Activated CD4-positive, alpha-beta memory T cell treated with anti-CD3 and anti-CD28 coated beads for 36 hours (primary cell): ENCODE measurements around the gene ARID1B. TPM values are rescaled to one million over a fixed set of nuclear protein-coding genes. Genes with fewer than 3 reads are reported as not detected.

Source experiments
- CTCF ChIA-PET: fragments of 350-600 bp; sonication (Branson Sonifier 250); formaldehyde crosslinking; loops from one replicate; lab custom pipeline; 2021; ENCODE audit warnings: antibody characterized with exemption, inconsistent platforms; lab: Charles Lee
- POLR2A ChIA-PET: fragments of 350-600 bp; sonication (Branson Sonifier 250); formaldehyde crosslinking; loops from one replicate; lab custom pipeline; 2021; ENCODE audit warnings: antibody characterized with exemption; lab: Charles Lee
- DNase-seq: peaks from one replicate; pipeline ENCODE4 v3.0.0-alpha.2; 2020
- H3K27ac Mint-ChIP-seq: one replicate; pipeline ENCODE4 v1.8.0; 2021; ENCODE audit warnings: mixed read lengths
- H3K27me3 Mint-ChIP-seq: one replicate; pipeline ENCODE4 v1.8.0; 2021; ENCODE audit warnings: mixed read lengths
- H3K36me3 Mint-ChIP-seq: one replicate; pipeline ENCODE4 v1.8.0; 2021; ENCODE audit warnings: mixed read lengths
- H3K4me1 Mint-ChIP-seq: one replicate; pipeline ENCODE4 v1.8.0; 2021; ENCODE audit warnings: low read depth, mixed read lengths
- H3K4me3 Mint-ChIP-seq: one replicate; pipeline ENCODE4 v1.8.0; 2021; ENCODE audit warnings: mild to moderate bottlenecking, mixed read lengths
- H3K9me3 Mint-ChIP-seq: one replicate; pipeline ENCODE4 v1.8.0; 2021; ENCODE audit warnings: mixed read lengths
- intact Hi-C: fragments of 100-400 bp; cut with micrococcal nuclease; formaldehyde crosslinking; loops from one replicate; pipeline ENCODE4 v1.15.1; 2023
- total RNA-seq, 2 experiments: library from RNA; stranded (reverse); gene quantifications; one replicate each; pipeline ENCODE4 v1.2.3, GENCODE V29; 2021

Gene ARID1B
- total RNA-seq, 2 experiments from 2014 or later: 39.0 to 41.5 TPM

GRCh38 chr6:156924246-156924645 lies 147.1 kb downstream of the ARID1B start:
- Mint-ChIP-seq H3K27me3 (no peaks in the 10 kb centered on the region), H3K4me1 (peaks cover 44% of the 10 kb centered on the region), H3K4me3 (no peak overlapping the region), H3K27ac (no peak overlapping the region), H3K36me3 (no peaks in the 10 kb centered on the region), H3K9me3 (no peaks in the 10 kb centered on the region)
- ChIA-PET POLR2A (no interaction called here), CTCF (no interaction called here)
- intact Hi-C loops: no loop called here
- no peak for DNase-seq

DNA sequence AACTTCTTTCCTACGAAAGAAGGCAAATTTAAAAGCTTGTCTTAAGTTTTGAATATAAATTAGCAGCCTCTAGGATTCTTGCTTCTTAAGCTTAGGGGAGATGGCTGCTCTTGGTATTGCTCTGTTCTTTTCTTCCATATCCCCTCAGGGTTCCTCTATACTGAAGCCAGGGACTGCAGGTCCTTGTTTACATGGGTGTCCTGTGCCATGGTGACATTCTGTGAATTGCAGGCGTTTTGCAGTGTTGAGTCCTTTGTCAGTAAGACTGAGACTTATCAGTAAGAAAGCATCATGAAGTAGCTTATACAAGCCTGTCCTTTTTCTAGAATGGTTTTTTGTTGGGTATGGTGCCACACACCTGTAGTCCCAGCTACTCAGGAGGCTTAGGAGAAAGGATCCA lies 147.8 kb downstream of the ARID1B start:
- H3K27me3 Mint-ChIP-seq: no peaks in the 10 kb centered on the region
- ChIA-PET POLR2A (no interaction called here), CTCF (no interaction called here)
- peaks cover 42% of the 10 kb centered on the region for H3K4me1 Mint-ChIP-seq
- DNase-seq: no peak
- H3K9me3 Mint-ChIP-seq: no peaks in the 10 kb centered on the region
- no peaks in the 10 kb centered on the region for H3K36me3 Mint-ChIP-seq
- H3K4me3 Mint-ChIP-seq: no peak overlapping the region
- intact Hi-C loops: no loop called here
- no peak overlapping the region for H3K27ac Mint-ChIP-seq

- DNase-seq: no peak
- H3K27ac Mint-ChIP-seq: no peak overlapping the region
- intact Hi-C loops: no loop called here
- H3K27me3 Mint-ChIP-seq: no peaks in the 10 kb centered on the region
- H3K4me1 Mint-ChIP-seq: peaks cover 43% of the 10 kb centered on the region
- POLR2A ChIA-PET: no interaction called here
- no peaks in the 10 kb centered on the region for H3K9me3 Mint-ChIP-seq
- no peak overlapping the region for H3K4me3 Mint-ChIP-seq
- CTCF ChIA-PET: no interaction called here
- H3K36me3 Mint-ChIP-seq: peaks cover 3% of the 10 kb centered on the region
Measured at GRCh38 chr6:156925718-156926607, 148.8 kb downstream of the ARID1B start.

DNA sequence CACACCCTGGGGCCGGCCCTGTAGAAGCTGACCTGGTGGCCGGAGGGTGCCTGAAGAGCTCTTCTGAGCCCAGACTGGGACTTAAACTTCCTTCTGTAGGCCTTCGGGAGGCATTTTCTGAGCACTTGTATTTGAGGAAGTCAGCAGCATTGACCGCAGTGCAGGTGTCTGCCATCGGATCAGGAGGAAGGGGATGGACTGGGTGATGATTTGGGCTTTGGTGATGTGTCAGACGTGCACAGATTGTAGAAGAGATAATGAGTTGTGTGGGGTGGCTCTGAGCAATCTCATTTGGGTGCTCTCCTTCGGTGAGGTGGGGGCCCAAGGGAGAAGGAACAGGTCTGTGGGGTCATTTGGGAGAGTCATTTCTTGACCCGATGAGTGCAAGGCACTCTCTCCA lies 150.9 kb downstream of the ARID1B start:
- H3K4me1 Mint-ChIP-seq: peaks cover 59% of the 10 kb centered on the region
- ChIA-PET CTCF (no interaction called here), POLR2A (interaction anchor here (0.6 to 0.7 kb wide), 2 partner anchors 62 to 104 kb away, joined by 3 read pairs; no protein-coding TSS in a partner anchor)
- no peak overlapping the region for H3K27ac Mint-ChIP-seq
- H3K9me3 Mint-ChIP-seq: no peaks in the 10 kb centered on the region
- DNase-seq: no peak
- H3K36me3 Mint-ChIP-seq: peaks cover 3% of the 10 kb centered on the region
- H3K27me3 Mint-ChIP-seq: no peaks in the 10 kb centered on the region
- H3K4me3 Mint-ChIP-seq: no peak overlapping the region
- intact Hi-C loops: no loop called here

DNA sequence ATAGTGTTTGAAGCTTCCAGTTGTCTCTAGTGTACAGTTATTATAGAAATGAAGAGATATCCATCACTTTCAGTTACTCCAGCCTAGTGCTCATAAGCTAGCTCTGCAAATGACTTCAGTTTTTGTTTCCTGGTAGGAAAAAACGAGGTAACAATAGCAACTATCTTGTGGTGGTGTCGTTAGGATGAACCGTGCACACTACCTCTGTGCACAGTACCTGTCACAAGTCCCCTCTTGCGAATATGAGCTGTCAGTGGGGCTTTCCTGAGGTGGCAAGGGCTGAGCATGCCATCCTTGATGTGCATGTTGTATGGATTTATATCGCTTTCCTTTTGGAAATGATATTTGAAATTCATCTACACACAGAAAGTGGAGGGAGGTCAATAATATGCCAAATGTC lies 151.8 kb downstream of the ARID1B start:
- peak; percentile 45 for DNase-seq
- intact Hi-C loops: no loop called here
- Mint-ChIP-seq H3K36me3 (peaks cover 3% of the 10 kb centered on the region), H3K27ac (no peak overlapping the region), H3K27me3 (no peaks in the 10 kb centered on the region), H3K9me3 (no peaks in the 10 kb centered on the region), H3K4me3 (no peak overlapping the region), H3K4me1 (peaks cover 65% of the 10 kb centered on the region)
- POLR2A ChIA-PET: interaction anchor here (0.7 kb wide), 1 partner anchor 63 kb away, joined by 3 read pairs; no protein-coding TSS in a partner anchor
- CTCF ChIA-PET: no interaction called here

DNA sequence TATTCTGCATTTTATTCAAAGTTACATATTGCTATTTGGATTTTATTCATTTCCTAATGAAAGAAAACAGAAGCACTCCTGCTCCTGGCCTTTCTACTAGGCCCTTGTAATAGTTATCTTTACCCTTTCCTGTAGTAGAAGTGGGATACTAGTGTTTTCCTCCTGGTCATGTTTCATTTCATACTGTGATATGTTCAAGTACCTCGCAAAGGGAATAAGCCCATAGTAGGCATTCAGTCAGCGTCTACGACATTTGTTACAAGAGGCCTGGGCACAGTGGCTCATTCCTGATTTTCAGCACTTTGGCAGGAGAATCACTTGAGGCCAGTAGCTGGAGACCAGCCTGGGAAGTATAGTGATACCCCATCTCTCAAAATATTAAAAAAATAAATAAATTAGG lies 154.1 kb downstream of the ARID1B start:
- H3K27ac Mint-ChIP-seq: no peak overlapping the region
- H3K27me3 Mint-ChIP-seq: no peaks in the 10 kb centered on the region
- peaks cover 10% of the 10 kb centered on the region for H3K36me3 Mint-ChIP-seq
- intact Hi-C loops: no loop called here
- no peak overlapping the region for H3K4me3 Mint-ChIP-seq
- DNase-seq: no peak
- H3K9me3 Mint-ChIP-seq: no peaks in the 10 kb centered on the region
- peaks cover 57% of the 10 kb centered on the region for H3K4me1 Mint-ChIP-seq
- POLR2A ChIA-PET: no interaction called here
- CTCF ChIA-PET: interaction anchor here (0.6 kb wide), 1 partner anchor 363 kb away, joined by 3 read pairs; no protein-coding TSS in a partner anchor

DNA sequence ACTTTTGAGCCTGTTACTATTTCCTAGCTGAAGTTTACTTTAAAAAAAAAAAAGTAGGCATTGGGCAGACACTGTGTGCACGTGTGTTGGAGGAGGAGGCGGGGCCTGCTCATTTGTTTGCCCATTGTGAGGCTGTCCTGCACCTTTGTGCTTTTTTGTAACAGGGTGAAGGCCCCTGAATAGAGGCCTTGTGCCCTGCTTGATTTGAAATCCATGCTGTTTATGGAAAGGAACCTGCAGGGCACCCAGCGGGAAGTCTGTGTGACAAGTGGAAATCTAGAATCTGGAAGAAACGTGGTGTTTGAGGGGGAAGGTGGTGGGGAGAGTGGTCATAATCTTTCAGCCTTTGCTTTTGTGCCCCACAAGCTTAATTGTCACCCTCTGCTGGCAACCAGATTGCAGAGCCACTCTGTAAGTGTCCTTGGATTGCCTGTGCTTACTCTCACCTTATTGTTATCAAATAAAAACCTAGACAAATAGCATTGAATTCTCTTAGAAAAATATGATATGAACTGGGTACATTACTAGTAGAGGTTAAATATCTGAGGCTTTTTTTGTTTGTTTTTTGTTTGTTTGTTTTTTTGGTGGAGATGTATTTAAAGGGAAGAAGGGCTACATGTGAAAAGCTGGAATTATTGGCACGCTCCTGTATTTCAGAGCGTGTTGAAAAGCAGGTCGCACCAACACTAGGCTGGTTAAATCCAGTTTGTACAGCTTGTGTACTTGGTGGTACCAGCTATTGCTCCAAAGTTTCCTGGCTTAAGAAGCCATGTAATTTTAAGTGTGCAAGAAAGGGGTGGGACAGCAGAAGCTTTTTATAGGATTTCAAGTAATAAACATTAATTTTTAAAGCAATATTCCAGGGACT lies 156.3 kb downstream of the ARID1B start:
- Mint-ChIP-seq H3K9me3 (no peaks in the 10 kb centered on the region), H3K36me3 (peaks cover 12% of the 10 kb centered on the region), H3K4me3 (no peak overlapping the region), H3K27me3 (no peaks in the 10 kb centered on the region), H3K4me1 (peaks cover 60% of the 10 kb centered on the region), H3K27ac (no peak overlapping the region)
- intact Hi-C loops: loop anchor here (2.0 kb wide), 1 partner anchor 153 kb away; no protein-coding TSS in a partner anchor
- DNase-seq: no peak
- ChIA-PET POLR2A (no interaction called here), CTCF (interaction anchor here (0.6 to 1.1 kb wide), 2 partner anchors 27 to 146 kb away, joined by 3 read pairs; no protein-coding TSS in a partner anchor)

- H3K36me3 Mint-ChIP-seq: peaks cover 12% of the 10 kb centered on the region
- H3K9me3 Mint-ChIP-seq: no peaks in the 10 kb centered on the region
- peaks cover 58% of the 10 kb centered on the region for H3K4me1 Mint-ChIP-seq
- CTCF ChIA-PET: interaction anchor here (0.6 kb wide), 1 partner anchor 122 kb away, joined by 3 read pairs; no protein-coding TSS in a partner anchor
- no peak for DNase-seq
- intact Hi-C loops: no loop called here
- H3K27me3 Mint-ChIP-seq: no peaks in the 10 kb centered on the region
- H3K27ac Mint-ChIP-seq: no peak overlapping the region
- no peak overlapping the region for H3K4me3 Mint-ChIP-seq
- POLR2A ChIA-PET: no interaction called here
Measured at GRCh38 chr6:156934069-156934460, 156.9 kb downstream of the ARID1B start.

DNA sequence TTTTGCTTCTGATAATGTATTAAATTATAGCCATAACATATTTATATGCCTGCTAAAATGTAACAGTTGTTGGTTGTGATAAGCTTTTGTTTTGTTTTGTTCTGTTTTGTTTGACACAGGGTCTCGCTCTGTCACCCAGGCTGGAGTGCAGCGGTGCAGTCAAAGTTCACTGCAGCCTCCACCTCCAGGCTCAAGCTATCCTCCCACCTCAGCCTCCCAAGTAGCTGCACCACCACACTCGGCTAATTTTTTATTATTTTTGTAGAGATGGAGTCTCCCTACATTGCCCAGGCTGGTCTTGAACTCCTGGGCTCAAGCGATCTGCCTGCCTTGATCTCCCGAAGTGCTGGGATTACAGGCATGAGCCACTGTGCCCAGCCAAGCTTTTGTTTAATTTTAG lies 157.8 kb downstream of the ARID1B start:
- Mint-ChIP-seq H3K9me3 (no peaks in the 10 kb centered on the region), H3K4me1 (peaks cover 55% of the 10 kb centered on the region), H3K36me3 (peaks cover 12% of the 10 kb centered on the region), H3K27ac (no peak overlapping the region), H3K4me3 (no peak overlapping the region), H3K27me3 (no peaks in the 10 kb centered on the region)
- ChIA-PET CTCF (interaction anchor here (0.6 kb wide), 1 partner anchor 743 kb away, joined by 4 read pairs; no protein-coding TSS in a partner anchor), POLR2A (no interaction called here)
- intact Hi-C loops: no loop called here
- no peak for DNase-seq

DNA sequence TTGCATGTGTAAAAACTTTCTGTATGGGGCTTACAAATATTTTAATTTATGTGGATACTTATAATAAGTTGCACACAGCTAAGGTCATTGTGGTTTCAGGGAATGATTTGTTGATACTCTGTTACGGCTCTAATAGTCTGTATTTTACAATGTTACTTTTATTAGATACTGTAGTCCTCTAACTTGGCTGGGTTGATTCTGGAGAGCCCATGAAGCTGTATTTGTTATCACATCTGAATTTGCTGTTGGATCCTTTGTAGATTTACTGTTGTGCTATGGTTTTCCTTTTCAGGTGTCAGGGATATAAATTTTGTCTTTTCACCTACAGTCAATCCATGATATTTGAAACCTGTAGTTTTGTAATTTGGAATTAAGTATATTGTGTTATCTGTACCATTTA lies 161.0 kb downstream of the ARID1B start:
- ChIA-PET CTCF (no interaction called here), POLR2A (no interaction called here)
- Mint-ChIP-seq H3K36me3 (peaks cover 9% of the 10 kb centered on the region), H3K9me3 (no peaks in the 10 kb centered on the region), H3K4me3 (no peak overlapping the region), H3K27ac (no peak overlapping the region), H3K27me3 (no peaks in the 10 kb centered on the region), H3K4me1 (peaks cover 48% of the 10 kb centered on the region)
- DNase-seq: no peak
- intact Hi-C loops: no loop called here

- Mint-ChIP-seq H3K36me3 (peaks cover 8% of the 10 kb centered on the region), H3K27me3 (no peaks in the 10 kb centered on the region), H3K4me3 (no peak overlapping the region), H3K9me3 (no peaks in the 10 kb centered on the region), H3K4me1 (peaks cover 54% of the 10 kb centered on the region), H3K27ac (no peak overlapping the region)
- no peak for DNase-seq
- intact Hi-C loops: no loop called here
- ChIA-PET POLR2A (no interaction called here), CTCF (interaction anchor here (1.1 kb wide), 1 partner anchor 24 kb away, joined by 3 read pairs; no protein-coding TSS in a partner anchor)
Measured at GRCh38 chr6:156940221-156940620, 163.0 kb downstream of the ARID1B start.

DNA sequence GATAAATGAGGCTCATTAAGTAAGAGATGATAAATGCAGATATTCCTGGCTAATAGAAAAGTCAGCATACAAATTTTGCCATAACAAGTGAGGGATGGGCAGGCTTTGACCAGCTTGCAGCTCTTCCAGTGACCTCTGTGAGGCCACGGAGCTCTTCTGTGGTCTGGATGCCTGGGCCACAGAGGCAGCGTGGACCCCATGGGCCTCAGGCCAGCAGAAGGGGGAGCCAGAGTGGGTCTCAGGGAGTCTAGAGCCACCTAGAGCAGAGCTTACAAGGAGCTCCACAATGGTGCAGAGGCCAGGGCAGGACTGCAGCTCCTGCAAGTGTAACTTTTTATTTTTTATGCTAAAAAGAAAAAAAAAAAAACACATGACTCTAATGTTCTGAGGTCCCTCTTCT lies 165.1 kb downstream of the ARID1B start:
- ChIA-PET POLR2A (no interaction called here), CTCF (no interaction called here)
- H3K4me3 Mint-ChIP-seq: no peak overlapping the region
- no peaks in the 10 kb centered on the region for H3K9me3 Mint-ChIP-seq
- no peaks in the 10 kb centered on the region for H3K36me3 Mint-ChIP-seq
- H3K27ac Mint-ChIP-seq: no peak overlapping the region
- intact Hi-C loops: no loop called here
- H3K27me3 Mint-ChIP-seq: no peaks in the 10 kb centered on the region
- peaks cover 59% of the 10 kb centered on the region for H3K4me1 Mint-ChIP-seq
- DNase-seq: no peak
